DND-41 (cell line): Measurements from ENCODE around the gene YPEL1.

ENCODE experiments used
- ATAC-seq: fragments of 200-7000 bp; cut with Tn5 transposase; 3 replicates; pipeline ENCODE4 v1.9.1; 2021; ENCODE audit warnings: low read depth; ENCODE audit not compliant: insufficient read depth
- DNase-seq: peaks from one replicate; pipeline ENCODE4 v3.0.0-alpha.2; 2020
- H2AFZ ChIP-seq: 2 replicates; pipeline ENCODE4 v1.6.0; 2012; ENCODE audit warnings: low read depth, low read length
- H3K27ac ChIP-seq: 2 replicates; pipeline ENCODE4 v1.5.1; 2012; ENCODE audit warnings: low read length, inconsistent platforms
- H3K27me3 ChIP-seq: fragments of 200-600 bp; sonication (generic); 2 replicates; pipeline ENCODE4 v1.6.0; 2012; ENCODE audit warnings: low read length, mild to moderate bottlenecking, inconsistent platforms; ENCODE audit not compliant: insufficient read depth, poor library complexity
- H3K36me3 ChIP-seq: 2 replicates; pipeline ENCODE4 v1.5.1; 2012; ENCODE audit warnings: low read length, inconsistent platforms; ENCODE audit not compliant: insufficient read depth
- H3K4me1 ChIP-seq: 2 replicates; pipeline ENCODE4 v1.5.1; 2012; ENCODE audit warnings: mild to moderate bottlenecking, low read length; ENCODE audit not compliant: insufficient read depth
- H3K4me2 ChIP-seq: 2 replicates; pipeline ENCODE4 v1.6.0; 2012; ENCODE audit warnings: mild to moderate bottlenecking, moderate library complexity, low read length, inconsistent platforms; ENCODE audit not compliant: insufficient read depth
- H3K4me3 ChIP-seq, 2 experiments: fragments of 200-600 bp in 1 of 2; shearing (Covaris generic) in 1 of 2; 2 replicates each; pipeline ENCODE4 v1.5.1; 2012 to 2016; ENCODE audit warnings: inconsistent platforms in 2 of 2, low read length in 2 of 2, mild to moderate bottlenecking in 2 of 2, low read depth in 1 of 2, moderate library complexity in 1 of 2
- H3K79me2 ChIP-seq: 2 replicates; pipeline ENCODE4 v1.6.0; 2012; ENCODE audit warnings: low read length, inconsistent platforms; ENCODE audit not compliant: insufficient read depth
- H3K9ac ChIP-seq: 2 replicates; pipeline ENCODE4 v1.6.0; 2012; ENCODE audit warnings: low read depth, mild to moderate bottlenecking, inconsistent platforms, low read length, moderate library complexity
- H3K9me3 ChIP-seq: 2 replicates; pipeline ENCODE4 v1.5.1; 2012; ENCODE audit warnings: low read length, moderate library complexity, mild to moderate bottlenecking, inconsistent platforms; ENCODE audit not compliant: insufficient read depth, severe bottlenecking
- H4K20me1 ChIP-seq: 2 replicates; pipeline ENCODE4 v1.6.0; 2012; ENCODE audit warnings: low read length; ENCODE audit not compliant: insufficient read depth
- CTCF ChIP-seq: IDR thresholded peaks from 2 replicates; pipeline ENCODE4 v1.5.1; 2012; ENCODE audit warnings: borderline replicate concordance, low read length, moderate library complexity, mild to moderate bottlenecking; ENCODE audit not compliant: poor library complexity, severe bottlenecking; ENCODE audit errors: extremely low read depth
- EZH2 ChIP-seq: IDR thresholded peaks from 3 replicates; pipeline ENCODE4 v1.6.1; 2012; ENCODE audit warnings: borderline replicate concordance, low read depth, mild to moderate bottlenecking, moderate library complexity, low read length, inconsistent platforms; ENCODE audit not compliant: severe bottlenecking

YPEL1 gene

GRCh38 chr22:21762712-21763581 is 27.4 kb upstream of the YPEL1 start:
- Histone ChIP-seq H3K9ac (no peak overlapping the region), H4K20me1 (no peaks in the 10 kb centered on the region; the same call in 1 of the 2 replicates), H3K27me3 (no peaks in the 10 kb centered on the region), H3K27ac (no peak overlapping the region), H3K4me1 (no peaks in the 10 kb centered on the region), H3K79me2 (no peaks in the 10 kb centered on the region), H3K4me3 (no peak overlapping the region), H2AFZ (no peak overlapping the region), H3K36me3 (peaks cover 96% of the 10 kb centered on the region), H3K4me2 (no peak overlapping the region), H3K9me3 (no peaks in the 10 kb centered on the region)
- ATAC-seq (no peak), DNase-seq (no peak)
- TF ChIP-seq CTCF (no peak), EZH2 (no peak)

DNA sequence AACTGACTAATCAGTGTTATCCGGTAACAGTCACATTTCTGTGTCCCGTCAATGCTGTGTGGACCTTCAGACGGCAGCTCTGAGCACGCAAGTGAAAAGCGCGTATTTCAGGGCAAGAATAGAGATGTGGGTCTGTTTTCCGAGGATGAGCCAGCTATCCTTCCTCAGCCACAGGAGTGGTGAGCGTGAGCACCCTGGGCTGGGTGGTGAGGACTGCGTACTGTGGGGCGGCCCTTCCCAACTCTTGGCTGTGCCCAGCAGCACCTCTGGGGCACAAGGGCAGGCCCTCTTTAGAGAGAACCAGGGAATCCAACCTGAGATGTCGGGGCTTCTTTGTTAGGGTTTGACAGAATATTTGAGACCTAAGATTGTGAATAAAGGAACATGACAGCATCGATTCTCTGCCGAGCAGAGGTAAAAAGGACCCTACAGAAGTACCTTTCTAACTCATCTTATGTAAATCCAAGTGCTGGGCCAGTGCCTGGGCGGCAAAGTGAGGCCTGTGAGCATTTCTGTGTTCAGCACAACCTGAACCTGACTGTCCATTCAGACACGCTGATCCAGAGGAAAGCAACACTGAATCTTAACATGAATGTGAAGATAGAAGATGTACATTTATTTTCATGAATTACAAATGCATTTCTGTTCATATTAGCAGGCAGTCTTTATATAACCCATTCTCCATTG is 26.5 kb upstream of the YPEL1 start:
- Histone ChIP-seq H3K9ac (no peak overlapping the region), H3K27me3 (no peaks in the 10 kb centered on the region), H3K27ac (no peak overlapping the region), H3K4me3 (no peak overlapping the region), H2AFZ (no peak overlapping the region), H3K79me2 (no peaks in the 10 kb centered on the region), H3K4me1 (no peaks in the 10 kb centered on the region), H3K9me3 (no peaks in the 10 kb centered on the region), H3K4me2 (no peak overlapping the region), H3K36me3 (peaks cover 89% of the 10 kb centered on the region), H4K20me1 (no peaks in the 10 kb centered on the region; the same call in 1 of the 2 replicates)
- DNase-seq = no peak
- no peak for ATAC-seq
- no peak for TF ChIP-seq CTCF
- no peak for TF ChIP-seq EZH2

DNA sequence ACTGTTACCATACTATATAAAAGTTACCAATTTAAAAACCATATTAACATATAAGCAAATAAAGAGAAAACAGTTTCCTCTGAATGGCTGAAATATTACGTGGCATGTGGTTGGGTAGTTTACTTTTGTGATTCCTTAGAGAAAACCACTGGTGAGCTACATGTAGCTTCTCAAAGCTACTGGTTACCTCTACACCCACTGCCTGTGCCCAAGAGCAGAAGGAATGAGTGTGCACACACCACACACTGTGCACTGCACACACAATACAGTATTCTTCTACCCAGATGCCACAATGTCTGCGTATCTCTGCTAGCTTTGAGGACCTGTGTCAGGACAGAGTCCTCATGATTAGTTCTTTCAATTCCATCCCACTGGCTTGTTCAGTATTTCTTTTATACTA is 25.5 kb upstream of the YPEL1 start:
- no peak overlapping the region for H3K27ac ChIP-seq
- TF ChIP-seq EZH2 (no peak), CTCF (no peak)
- H3K36me3 ChIP-seq = peaks cover 78% of the 10 kb centered on the region

More for the DNA sequence above, 25.5 kb upstream of the YPEL1 start:
- Histone ChIP-seq H3K79me2 (no peaks in the 10 kb centered on the region), H3K9ac (no peak overlapping the region), H3K9me3 (no peaks in the 10 kb centered on the region), H3K4me3 (no peak overlapping the region), H4K20me1 (no peaks in the 10 kb centered on the region), H2AFZ (no peak overlapping the region), H3K27me3 (no peaks in the 10 kb centered on the region), H3K4me2 (no peak overlapping the region), H3K4me1 (no peaks in the 10 kb centered on the region)
- no peak for ATAC-seq
- no peak for DNase-seq
